GM18873 (cell line): Measurements from ENCODE around the gene PAK3.

Experiments
- ATAC-seq: cut with Tn5 transposase; IDR thresholded peaks from one replicate; pipeline ENCODE4 v1.9.1; 2021; ENCODE audit warnings: mild to moderate bottlenecking, moderate library complexity, moderate number of reproducible peaks; ENCODE audit not compliant: unreplicated experiment, low FRiP score

PAK3 gene

DNA sequence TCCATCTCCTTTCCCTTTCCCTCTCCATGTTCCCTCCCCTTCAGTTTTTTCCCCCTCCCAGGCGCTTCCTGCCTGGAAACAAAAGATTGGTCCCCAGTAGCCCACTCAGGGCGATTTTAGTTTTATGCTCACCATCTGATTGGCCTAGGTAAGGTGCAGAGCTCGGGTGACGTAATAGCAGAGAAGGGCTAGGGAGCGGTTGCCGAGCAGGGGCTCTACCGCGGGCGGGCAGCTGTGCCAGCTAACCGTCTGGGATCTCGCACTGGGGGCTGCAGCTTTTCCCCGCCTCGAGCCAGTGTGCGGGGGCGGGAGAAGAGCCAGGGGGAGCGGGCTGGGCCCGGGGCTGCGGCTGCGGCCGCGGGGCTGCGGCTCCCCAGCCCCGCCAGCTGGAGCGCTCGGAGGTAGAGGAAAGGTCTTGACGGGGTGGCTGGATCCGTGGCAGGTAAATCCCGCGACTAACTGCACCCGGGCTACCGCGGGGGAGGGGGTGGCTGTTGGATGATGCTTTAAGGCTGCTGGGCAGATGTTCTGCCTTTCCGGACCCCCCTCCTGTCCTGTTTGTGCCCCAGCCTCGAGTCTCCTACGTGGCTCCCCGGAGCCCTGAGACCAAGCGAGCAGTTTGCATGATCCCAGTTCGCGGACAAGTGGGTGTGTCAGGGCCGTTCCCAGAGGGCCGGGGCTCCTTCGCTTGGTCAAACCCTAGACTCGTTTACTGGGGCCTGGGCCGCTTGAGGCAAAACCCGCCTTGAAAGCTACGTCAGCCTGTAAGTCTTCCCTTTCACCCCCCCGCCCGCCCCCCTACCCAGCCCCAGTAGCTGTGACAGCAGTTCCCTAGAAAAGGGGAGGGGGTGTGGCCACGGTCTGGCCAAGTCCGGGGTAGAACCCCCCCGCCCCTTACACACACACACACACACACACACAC is at the start of gene PAK3:
Gene PAK3, plus strand, starts transcription at position 218 of the 922 bp plus-strand sequence. CDS start 26,913 bp downstream, outside the sequence.
- ATAC-seq: no peak

DNA sequence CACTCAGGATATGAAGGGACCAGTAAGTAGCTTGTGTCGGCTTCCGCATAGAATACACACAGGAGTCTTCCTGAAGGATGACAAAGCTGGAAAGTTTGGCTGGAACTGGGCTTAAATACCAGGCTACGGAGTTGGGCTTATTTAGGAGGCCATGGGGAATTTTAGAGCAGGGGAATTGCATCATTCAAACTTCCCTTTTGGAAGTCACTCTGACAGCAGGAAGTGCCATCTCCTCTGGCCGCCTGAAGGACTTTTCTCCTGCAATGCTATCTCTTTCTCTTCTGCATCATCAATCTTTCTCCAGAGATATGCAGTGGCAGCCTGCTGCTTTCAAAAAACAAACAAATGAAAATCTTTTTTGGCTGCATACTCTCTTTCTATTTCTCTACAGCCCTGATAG is 48.4 kb upstream of the PAK3 start:
- ATAC-seq: no peak

DNA sequence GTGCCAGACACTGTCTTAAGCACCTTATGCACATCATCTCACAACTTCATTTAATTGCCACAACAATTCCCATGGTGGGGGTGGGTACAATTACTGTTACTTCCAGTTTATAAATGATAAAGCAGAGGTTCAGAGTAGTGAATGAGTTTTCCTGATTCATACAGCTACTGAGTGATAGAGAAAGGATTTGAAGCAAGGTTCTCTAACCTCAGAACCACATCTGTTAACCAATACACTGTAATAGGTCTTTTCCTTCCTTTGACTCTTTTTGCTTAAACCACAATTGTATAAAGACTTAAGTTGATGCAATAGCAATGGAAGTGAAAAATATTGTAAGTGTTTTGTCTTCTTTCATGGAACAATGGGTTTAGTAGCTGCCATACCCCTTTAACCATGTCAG is 43.5 kb upstream of the PAK3 start:
- no peak for ATAC-seq

- ATAC-seq: no peak
Measured at GRCh38 chrX:111071542-111072277, 24.3 kb upstream of the PAK3 start.

DNA sequence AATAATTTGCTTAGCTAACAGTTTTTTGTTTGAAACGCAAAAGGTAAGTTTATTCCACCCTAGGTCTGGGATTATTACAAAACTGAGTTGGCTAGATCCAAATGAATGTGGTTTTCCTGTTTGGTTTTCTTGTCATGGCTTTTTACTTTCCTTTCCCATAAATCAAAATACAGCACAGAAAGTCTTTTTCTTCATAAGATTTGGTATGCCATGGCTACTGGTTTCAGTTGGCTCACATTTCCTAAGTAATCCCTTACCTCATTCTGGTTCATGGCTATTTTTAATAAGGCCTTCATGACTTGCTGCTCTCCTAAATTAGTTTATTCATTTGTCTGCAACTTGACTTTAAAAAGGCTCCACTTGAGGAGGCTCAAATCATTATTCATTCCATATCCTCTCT is 12.9 kb upstream of the PAK3 start:
- ATAC-seq: no peak

GRCh38 chrX:111086591-111087006 is 9.4 kb upstream of the PAK3 start:
- no peak for ATAC-seq

DNA sequence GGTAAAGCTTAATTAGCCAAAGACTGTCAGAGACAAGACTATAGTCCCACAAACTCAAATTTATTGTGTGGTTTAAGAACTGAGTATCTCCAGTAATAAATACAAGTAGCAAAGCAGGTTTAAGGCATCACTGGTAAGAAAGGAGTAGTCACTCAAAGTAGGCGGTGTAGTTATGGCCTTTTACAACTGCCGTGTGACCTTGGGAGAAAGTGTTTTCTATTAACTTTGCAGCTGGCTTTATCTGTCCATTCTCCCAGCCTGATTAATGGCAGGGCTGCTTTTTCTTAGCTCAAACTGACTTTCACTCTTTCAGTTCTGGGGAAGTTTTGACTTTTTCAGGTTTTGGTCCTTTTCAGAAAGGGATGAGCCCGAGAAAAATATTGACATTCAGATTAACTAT is 7.4 kb upstream of the PAK3 start:
- no peak for ATAC-seq

GRCh38 chrX:111090458-111090857 is 5.5 kb upstream of the PAK3 start:
- no peak for ATAC-seq

DNA sequence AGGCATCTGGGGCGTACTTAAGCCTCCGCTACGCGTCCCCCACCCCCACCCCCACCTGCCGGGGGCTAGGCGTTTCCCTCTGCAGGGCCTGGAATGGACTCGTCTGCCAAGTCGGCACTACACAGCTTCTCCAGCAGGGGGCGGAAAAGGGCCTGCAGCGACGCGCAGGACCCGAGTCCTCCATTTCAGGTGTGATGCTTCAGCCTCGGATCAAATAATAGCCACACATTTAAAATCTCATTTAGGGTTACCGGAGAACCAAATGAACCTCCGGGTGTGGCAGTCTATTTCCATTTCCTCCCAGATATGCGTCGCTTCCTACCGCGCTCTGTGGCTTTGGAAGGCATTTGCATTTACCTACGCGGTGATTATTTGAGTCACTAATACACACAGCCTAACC is 2.9 kb downstream of the PAK3 start:
- ATAC-seq: no peak

GRCh38 chrX:111100191-111100590 is 4.2 kb downstream of the PAK3 start:
- peak; percentile 69 for ATAC-seq

DNA sequence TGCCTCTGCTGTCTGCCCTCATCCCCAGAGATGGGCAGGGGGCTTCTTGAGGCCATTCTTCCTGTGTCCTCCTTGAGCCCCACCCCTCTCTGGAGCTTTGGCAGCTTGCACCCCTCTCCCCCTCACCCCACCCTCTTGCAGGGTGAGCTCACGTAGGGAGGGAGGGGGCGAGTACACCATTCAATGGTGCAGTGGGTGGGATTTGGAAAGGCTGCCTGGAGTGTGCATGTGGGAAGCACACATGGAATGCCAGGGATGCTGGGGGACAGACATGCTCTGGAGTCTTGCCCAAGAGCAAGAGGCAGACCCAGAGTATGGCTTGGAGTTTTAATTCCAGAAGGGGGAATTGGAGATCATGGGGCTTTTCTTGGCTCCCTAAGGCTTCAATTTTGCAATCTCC is 5.6 kb downstream of the PAK3 start:
- ATAC-seq: no peak

- no peak for ATAC-seq
Measured at GRCh38 chrX:111102636-111103035, 6.6 kb downstream of the PAK3 start.

GRCh38 chrX:111103246-111103645 is 7.3 kb downstream of the PAK3 start:
- ATAC-seq: no peak

DNA sequence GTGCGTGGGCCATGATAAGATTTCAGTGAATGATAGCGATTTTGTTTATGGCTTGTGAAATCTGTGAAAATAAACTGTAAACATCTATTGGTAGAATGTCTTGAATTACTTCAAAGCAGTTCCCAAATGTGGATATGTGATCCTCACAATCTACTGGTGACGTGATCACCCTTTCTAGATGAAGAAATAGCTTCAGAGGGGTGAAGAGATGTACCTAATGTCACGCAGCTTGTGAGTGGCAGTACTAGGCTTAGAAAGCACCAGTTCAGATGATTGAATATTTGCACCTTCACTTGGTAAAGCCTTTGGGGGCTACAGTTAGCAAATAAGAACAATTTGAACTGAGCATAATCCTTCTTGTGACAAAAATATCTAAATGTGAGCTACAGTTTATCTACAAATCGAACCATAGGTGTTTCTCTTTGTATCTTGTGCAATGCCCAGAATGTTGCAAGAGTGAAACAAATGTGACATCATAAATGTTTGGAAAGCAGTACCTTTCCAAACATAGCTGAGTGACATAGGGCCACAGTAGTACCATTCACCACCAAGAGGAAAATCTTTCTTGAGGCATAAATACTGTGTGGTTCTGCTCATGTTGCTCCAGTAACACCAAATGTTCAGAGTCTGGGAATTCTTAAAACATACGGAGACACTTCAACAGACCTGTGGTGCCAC is 14.2 kb downstream of the PAK3 start:
- ATAC-seq: no peak

- no peak for ATAC-seq
Measured at GRCh38 chrX:111114806-111115205, 18.8 kb downstream of the PAK3 start.

DNA sequence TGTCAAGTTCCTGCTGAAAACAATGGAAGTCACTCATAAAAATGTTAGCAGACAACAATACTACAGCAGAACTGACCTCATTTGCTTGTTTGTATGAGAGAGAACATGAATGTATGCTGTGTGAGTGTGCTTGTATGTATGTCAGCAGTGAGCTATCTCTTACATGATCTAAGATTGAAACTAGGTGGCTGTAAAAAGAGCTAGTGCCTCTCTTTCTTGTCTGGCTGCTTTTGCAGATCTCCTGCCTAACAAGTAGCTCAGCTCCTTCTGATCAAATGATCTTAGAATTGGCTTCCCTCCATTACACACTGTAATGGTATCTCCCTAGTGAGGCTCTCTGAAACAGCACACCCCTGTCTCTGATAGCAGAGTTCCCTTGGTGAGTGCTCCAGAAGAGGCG is 20.7 kb downstream of the PAK3 start:
- ATAC-seq: no peak

DNA sequence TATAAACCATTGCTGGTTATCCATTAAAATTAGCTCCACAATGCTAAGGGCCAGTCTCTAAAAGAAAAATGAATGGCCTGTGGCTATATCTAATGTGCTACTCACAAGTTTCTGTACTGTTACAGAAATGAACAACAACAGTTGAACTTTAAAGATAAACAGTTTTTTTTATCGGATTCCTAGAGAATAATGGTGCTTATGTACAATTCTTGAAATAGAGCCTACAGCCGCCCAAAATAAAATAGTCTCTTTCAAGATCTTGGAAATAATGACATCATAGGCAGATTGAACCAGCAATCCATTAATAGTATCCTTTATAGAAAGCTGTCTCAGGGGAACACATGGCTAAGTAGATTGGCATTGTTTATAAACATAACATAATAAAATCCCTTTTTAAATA is 23.4 kb downstream of the PAK3 start:
- ATAC-seq: no peak

DNA sequence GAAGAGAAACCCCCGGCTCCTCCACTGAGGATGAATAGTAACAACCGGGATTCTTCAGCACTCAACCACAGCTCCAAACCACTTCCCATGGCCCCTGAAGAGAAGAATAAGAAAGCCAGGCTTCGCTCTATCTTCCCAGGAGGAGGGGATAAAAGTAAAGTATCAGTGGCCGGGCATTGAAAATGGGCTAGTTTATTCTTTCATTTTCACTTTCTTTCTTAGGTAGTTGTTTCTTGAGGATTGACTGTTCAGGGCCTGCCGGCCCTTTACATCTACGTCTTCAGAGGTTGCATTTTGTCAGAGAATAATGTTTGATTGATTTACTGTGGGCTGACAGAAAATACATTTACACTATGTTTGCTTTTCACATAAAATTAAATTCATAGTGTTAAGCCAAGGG is 27.1 kb downstream of the PAK3 start:
- ATAC-seq: peak; percentile 48

DNA sequence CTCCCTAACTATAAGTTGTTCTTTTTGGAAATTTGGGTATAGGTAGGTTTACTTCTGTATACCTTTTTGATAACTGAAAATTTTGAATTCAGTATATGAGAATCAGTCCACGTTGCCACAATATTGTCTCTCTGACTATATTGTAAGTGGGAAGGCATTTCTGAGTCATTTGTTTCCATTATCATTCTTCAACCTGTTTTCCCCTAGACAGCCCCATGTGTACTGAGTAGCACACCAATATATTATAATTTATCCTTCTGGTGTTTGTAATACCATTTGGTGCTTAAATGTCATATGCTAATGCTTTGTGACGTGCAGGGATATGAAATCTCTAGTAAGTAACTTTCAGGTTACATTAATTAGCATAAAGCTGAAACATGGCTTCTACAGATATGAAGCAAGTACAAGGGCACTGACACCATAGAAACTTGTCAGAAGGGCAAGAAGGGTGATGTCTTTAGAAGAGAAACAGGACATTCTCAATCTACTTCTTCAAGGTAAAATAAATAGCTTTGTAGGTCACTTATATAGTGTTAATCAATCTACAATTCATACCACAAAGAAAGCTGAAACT is 27.7 kb downstream of the PAK3 start:
- peak; percentile 52 for ATAC-seq

DNA sequence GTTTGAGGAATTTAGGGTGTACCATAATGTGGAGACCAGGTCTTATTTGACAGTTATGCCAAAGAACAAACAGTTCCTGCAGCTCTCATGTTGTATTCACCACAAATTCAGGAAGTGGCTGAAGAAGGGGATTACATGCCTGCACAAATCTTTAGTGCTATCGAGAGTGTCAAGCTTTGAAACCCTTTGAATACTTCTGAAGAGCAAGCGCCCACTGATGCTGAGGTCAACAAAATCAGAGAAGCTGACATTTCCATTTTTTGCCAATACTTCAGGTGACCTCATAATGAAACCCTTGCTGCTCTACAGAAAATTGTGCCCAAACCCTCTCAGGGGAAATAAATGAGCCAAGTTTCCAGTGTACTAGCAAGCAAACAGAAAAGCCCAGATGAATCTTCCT is 28.4 kb downstream of the PAK3 start:
- no peak for ATAC-seq

DNA sequence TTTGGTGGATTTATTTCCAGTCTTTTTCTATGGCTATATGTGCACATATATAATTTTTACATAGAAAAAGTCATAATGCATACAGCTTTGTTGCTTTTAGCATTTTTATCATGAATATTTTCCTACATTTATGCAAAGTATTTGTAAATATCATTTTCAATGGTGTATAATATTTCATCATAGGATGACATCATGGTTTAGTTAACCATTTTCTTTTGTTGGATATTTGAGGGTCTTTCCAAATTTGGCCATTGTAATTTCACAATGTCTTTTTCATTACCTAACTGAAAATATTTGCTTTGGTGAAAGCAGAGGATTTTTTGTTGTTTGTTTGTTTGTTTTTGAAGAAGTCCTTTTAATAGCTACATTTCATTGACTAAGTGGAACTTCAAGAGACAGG is 31.0 kb downstream of the PAK3 start:
- no peak for ATAC-seq
